ENCODE results near the gene PABPN1.

PABPN1 gene

GRCh38 chr14:23373041-23373440 is 51.8 kb downstream of the PABPN1 start:
- Histone ChIP-seq H3K27me3 (no peaks in the 10 kb centered on the region; the same call in 1 of the 2 replicates), H3K36me3 (no peaks in the 10 kb centered on the region), H3K4me3 (ENCODE audit: low read depth, low read length) (no peak overlapping the region), H3K9me3 (no peaks in the 10 kb centered on the region), H3K4me1 (no peaks in the 10 kb centered on the region)
- no peak for DNase-seq
- no peak for TF ChIP-seq CTCF (IDR thresholded peaks at IDR 0.05; ENCODE audit: low read depth, low read length)
